Activated CD4-positive, alpha-beta memory T cell treated with anti-CD3 and anti-CD28 coated beads for 36 hours (primary cell): ENCODE results near the gene KCNE3. TPM values are rescaled to one million over a fixed set of nuclear protein-coding genes. Genes with fewer than 3 reads are reported as not detected.

Source experiments
- CTCF ChIA-PET: fragments of 350-600 bp; sonication (Branson Sonifier 250); formaldehyde crosslinking; loops from one replicate; lab custom pipeline; 2021; ENCODE audit warnings: antibody characterized with exemption, inconsistent platforms; lab: Charles Lee
- POLR2A ChIA-PET: fragments of 350-600 bp; sonication (Branson Sonifier 250); formaldehyde crosslinking; loops from one replicate; lab custom pipeline; 2021; ENCODE audit warnings: antibody characterized with exemption; lab: Charles Lee
- DNase-seq: peaks from one replicate; pipeline ENCODE4 v3.0.0-alpha.2; 2020
- H3K27ac Mint-ChIP-seq: one replicate; pipeline ENCODE4 v1.8.0; 2021; ENCODE audit warnings: mixed read lengths
- H3K27me3 Mint-ChIP-seq: one replicate; pipeline ENCODE4 v1.8.0; 2021; ENCODE audit warnings: mixed read lengths
- H3K36me3 Mint-ChIP-seq: one replicate; pipeline ENCODE4 v1.8.0; 2021; ENCODE audit warnings: mixed read lengths
- H3K4me1 Mint-ChIP-seq: one replicate; pipeline ENCODE4 v1.8.0; 2021; ENCODE audit warnings: low read depth, mixed read lengths
- H3K4me3 Mint-ChIP-seq: one replicate; pipeline ENCODE4 v1.8.0; 2021; ENCODE audit warnings: mild to moderate bottlenecking, mixed read lengths
- H3K9me3 Mint-ChIP-seq: one replicate; pipeline ENCODE4 v1.8.0; 2021; ENCODE audit warnings: mixed read lengths
- intact Hi-C: fragments of 100-400 bp; cut with micrococcal nuclease; formaldehyde crosslinking; loops from one replicate; pipeline ENCODE4 v1.15.1; 2023
- total RNA-seq, 2 experiments: library from RNA; stranded (reverse); gene quantifications; one replicate each; pipeline ENCODE4 v1.2.3, GENCODE V29; 2021

KCNE3 gene
- total RNA-seq, 2 experiments from 2014 or later: not detected

DNA sequence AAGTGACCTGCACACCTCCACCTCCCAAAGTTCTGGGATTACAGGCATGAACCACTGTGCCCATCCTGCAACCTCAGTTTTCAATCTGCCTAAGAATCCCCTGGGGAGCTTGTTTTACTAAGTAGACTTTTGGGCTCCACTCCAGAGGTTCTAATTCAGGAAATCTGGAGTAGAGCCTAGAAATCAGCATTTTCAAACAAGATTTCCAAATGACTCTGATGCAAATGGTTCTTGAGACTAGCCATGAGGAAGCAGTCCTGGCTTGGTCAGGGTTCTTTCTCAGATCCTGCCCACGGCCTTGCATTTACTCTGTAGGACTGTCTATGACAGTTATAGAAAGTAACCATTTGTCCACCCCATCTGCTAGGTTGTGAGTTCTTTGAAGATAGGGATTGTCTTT, 1.6 kb upstream of the KCNE3 start:
- POLR2A ChIA-PET: interaction anchor here (0.6 kb wide), 1 partner anchor 19 kb away, joined by 3 read pairs; no protein-coding TSS in a partner anchor
- H3K36me3 Mint-ChIP-seq: no peaks in the 10 kb centered on the region
- H3K27me3 Mint-ChIP-seq: peaks cover 38% of the 10 kb centered on the region
- intact Hi-C loops: no loop called here
- no peak for DNase-seq
- no peaks in the 10 kb centered on the region for H3K9me3 Mint-ChIP-seq
- H3K4me1 Mint-ChIP-seq: peaks cover 6% of the 10 kb centered on the region
- H3K4me3 Mint-ChIP-seq: no peak overlapping the region
- CTCF ChIA-PET: no interaction called here
- no peak overlapping the region for H3K27ac Mint-ChIP-seq

DNA sequence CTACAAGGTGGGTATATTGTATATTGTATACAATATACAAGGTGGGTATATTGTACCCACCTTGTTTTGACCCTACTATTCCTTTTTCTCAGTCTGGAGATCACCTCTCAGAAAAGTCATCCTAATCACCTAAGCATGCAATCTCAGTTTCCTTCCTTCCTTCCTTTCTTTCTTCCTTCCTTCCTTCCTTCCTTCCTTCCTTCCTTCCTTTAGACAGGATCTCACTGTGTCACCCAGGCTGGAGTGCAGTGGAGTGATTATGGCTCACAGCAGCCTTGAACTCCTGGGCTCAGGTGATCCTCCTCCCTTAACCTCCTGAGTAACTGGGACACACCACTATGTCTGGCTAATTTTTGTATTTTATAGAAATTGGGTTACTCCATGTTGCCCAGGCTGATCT, 1.2 kb upstream of the KCNE3 start:
- ChIA-PET POLR2A (interaction anchor here (0.6 kb wide), 1 partner anchor 19 kb away, joined by 3 read pairs; no protein-coding TSS in a partner anchor), CTCF (interaction anchor here (0.6 kb wide), 1 partner anchor 101 kb away, joined by 3 read pairs; no protein-coding TSS in a partner anchor)
- H3K27ac Mint-ChIP-seq: no peak overlapping the region
- peaks cover 38% of the 10 kb centered on the region for H3K27me3 Mint-ChIP-seq
- intact Hi-C loops: no loop called here
- no peaks in the 10 kb centered on the region for H3K36me3 Mint-ChIP-seq
- H3K4me3 Mint-ChIP-seq: no peak overlapping the region
- peaks cover 6% of the 10 kb centered on the region for H3K4me1 Mint-ChIP-seq
- H3K9me3 Mint-ChIP-seq: no peaks in the 10 kb centered on the region
- no peak for DNase-seq

DNA sequence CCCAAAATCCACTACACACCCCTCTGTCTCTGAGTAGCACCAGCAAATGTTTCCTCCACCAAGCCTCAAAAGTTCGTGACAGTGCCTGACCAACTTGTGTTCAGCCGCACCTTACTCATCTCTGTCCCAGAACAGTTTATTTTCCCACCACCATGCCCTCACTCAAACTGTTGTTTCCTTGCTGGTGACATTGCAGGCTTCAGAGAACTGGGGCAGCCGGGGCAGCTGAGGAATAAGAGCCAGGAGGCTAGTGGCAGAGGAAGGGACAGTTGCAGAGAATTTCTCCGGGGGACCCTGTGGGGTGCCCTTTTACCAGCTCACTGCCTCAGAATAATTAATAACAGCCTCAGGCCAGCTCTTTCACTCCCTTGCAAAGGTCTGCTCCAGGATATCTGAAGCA, 709 bp upstream of the KCNE3 start:
- Mint-ChIP-seq H3K4me3 (no peak overlapping the region), H3K27ac (no peak overlapping the region), H3K27me3 (peaks cover 38% of the 10 kb centered on the region), H3K4me1 (peaks cover 6% of the 10 kb centered on the region), H3K9me3 (no peaks in the 10 kb centered on the region), H3K36me3 (no peaks in the 10 kb centered on the region)
- CTCF ChIA-PET: interaction anchor here (0.6 kb wide), 1 partner anchor 101 kb away, joined by 3 read pairs; no protein-coding TSS in a partner anchor
- intact Hi-C loops: no loop called here
- POLR2A ChIA-PET: no interaction called here
- no peak for DNase-seq

DNA sequence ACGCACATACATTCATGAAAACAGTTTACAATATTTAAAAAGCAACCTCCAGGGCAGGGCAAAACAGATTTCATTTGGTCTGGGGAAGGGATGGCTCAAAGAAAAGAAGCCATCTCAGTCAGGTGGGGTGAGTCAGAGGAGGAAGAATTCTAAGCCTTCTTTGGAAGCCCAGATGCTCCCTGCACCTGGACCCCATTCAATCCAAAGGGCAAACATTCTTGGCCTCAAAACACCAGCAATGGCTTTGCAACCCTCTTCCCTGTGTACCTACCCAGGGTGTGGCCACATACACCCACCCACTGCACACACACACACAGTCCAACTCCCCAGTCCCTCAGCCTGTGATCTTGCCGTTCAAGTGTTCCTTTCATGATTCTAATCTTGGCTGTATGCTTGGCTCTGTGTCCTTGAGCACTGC, 2.0 kb downstream of the KCNE3 start:
- Mint-ChIP-seq H3K4me1 (peaks cover 6% of the 10 kb centered on the region), H3K36me3 (no peaks in the 10 kb centered on the region), H3K27ac (no peak overlapping the region), H3K4me3 (no peak overlapping the region), H3K9me3 (no peaks in the 10 kb centered on the region), H3K27me3 (peaks cover 32% of the 10 kb centered on the region)
- no peak for DNase-seq
- intact Hi-C loops: no loop called here
- POLR2A ChIA-PET: no interaction called here
- CTCF ChIA-PET: no interaction called here

DNA sequence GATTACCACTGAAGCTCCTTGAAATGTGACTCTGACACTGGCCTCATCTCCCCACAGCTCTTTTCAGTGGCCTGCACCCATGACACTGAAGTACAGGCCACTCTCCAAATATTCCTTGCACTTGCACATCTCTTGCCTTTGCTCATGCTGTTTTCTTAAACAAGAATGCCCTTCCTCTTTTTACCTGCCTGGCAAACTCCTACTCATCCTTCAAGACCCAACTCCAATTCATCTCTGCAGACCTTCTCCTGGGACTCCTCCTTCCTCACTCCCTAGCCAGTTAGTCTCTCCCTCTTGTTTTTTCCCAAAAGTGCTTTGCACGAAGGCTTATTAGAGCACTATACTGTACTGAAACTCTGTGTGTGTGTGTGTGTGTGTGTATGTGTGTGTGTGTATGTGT, 2.6 kb downstream of the KCNE3 start:
- POLR2A ChIA-PET: no interaction called here

DNA sequence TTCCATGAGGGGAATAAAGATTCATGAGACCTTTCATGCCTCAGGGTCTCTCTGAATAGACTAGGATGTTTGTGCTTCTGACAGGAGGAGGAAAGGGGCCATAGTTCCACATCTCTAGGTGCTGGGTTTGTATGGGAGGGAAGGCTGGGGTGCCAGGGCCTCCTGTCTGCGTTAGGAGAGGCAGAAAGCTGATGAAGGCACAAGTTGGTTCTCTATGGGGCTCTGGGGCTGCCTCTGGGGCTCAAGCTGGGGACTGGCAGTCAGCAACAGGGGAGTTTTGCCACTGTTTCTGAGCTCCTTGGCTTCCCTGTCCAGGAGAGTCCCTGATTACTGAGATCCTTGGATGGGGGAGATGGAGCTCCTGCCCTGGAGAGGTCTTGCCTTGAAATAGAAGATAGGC, 4.1 kb downstream of the KCNE3 start:
- CTCF ChIA-PET: interaction anchor here (2.4 to 3.2 kb wide), 2 partner anchors 10 to 13 kb away, joined by 13 to 16 read pairs; no protein-coding TSS in a partner anchor
- Mint-ChIP-seq H3K4me3 (no peak overlapping the region), H3K36me3 (no peaks in the 10 kb centered on the region), H3K27ac (no peak overlapping the region), H3K4me1 (peaks cover 6% of the 10 kb centered on the region), H3K27me3 (peaks cover 28% of the 10 kb centered on the region), H3K9me3 (no peaks in the 10 kb centered on the region)
- no peak for DNase-seq
- intact Hi-C loops: no loop called here
- POLR2A ChIA-PET: no interaction called here

More for the DNA sequence above, 2.6 kb downstream of the KCNE3 start:
- no peak overlapping the region for H3K27ac Mint-ChIP-seq
- intact Hi-C loops: no loop called here
- no peaks in the 10 kb centered on the region for H3K36me3 Mint-ChIP-seq
- CTCF ChIA-PET: interaction anchor here (1.0 to 3.2 kb wide), 2 partner anchors 15 to 104 kb away, joined by 3 to 16 read pairs; no protein-coding TSS in a partner anchor
- no peak overlapping the region for H3K4me3 Mint-ChIP-seq
- no peaks in the 10 kb centered on the region for H3K9me3 Mint-ChIP-seq
- H3K4me1 Mint-ChIP-seq: peaks cover 6% of the 10 kb centered on the region
- peaks cover 32% of the 10 kb centered on the region for H3K27me3 Mint-ChIP-seq
- no peak for DNase-seq

DNA sequence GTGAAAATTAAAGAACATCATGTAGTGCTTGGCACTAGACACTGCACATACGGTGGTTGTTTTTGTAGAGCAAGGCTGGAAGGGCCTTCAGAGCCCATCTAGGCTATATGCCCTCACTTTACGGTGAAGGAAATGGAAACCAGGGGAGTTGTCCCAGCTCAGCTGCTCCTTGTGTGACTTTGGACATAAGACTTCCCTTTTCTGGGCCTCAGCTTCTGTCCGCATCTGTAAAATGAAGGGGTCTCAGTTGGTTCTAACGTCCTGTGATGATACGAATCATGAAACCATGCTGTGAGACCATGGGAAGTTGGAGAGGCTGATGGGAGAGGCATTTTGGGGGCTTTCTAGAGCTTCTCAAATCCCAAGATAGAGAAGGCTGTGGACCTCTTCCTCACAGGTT, 4.7 kb downstream of the KCNE3 start:
- ChIA-PET POLR2A (no interaction called here), CTCF (interaction anchor here (2.4 to 3.2 kb wide), 2 partner anchors 9 to 13 kb away, joined by 13 to 16 read pairs; no protein-coding TSS in a partner anchor)
- H3K4me1 Mint-ChIP-seq: peaks cover 1% of the 10 kb centered on the region
- no peaks in the 10 kb centered on the region for H3K36me3 Mint-ChIP-seq
- H3K4me3 Mint-ChIP-seq: no peak overlapping the region
- H3K27me3 Mint-ChIP-seq: peaks cover 22% of the 10 kb centered on the region
- DNase-seq: no peak
- H3K9me3 Mint-ChIP-seq: no peaks in the 10 kb centered on the region
- intact Hi-C loops: no loop called here
- H3K27ac Mint-ChIP-seq: no peak overlapping the region

DNA sequence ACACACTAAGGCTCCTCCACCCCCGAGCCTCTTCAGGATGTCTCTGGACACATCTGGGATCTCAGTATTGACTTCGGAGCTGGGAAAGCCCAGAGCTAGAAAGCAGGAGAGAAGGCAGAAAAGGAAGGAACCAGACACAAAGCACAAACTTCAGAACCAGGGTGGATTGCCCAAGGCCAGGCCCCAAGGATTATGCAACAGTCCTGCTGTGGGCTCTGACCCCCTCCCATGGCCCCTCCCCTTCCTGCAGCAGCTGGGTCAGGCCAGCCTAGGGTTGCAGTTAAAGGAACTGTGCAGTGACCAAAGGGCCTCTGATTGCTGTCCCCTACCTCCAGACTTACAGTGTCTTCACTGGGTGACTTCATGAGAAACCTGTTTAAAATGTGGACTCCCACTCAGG, 5.3 kb downstream of the KCNE3 start:
- DNase-seq: no peak
- peaks cover 21% of the 10 kb centered on the region for H3K27me3 Mint-ChIP-seq
- POLR2A ChIA-PET: no interaction called here
- no peaks in the 10 kb centered on the region for H3K4me1 Mint-ChIP-seq
- CTCF ChIA-PET: interaction anchor here (2.4 to 3.2 kb wide), 2 partner anchors 9 to 12 kb away, joined by 13 to 16 read pairs; no protein-coding TSS in a partner anchor
- intact Hi-C loops: no loop called here
- H3K9me3 Mint-ChIP-seq: no peaks in the 10 kb centered on the region
- H3K4me3 Mint-ChIP-seq: no peak overlapping the region
- no peak overlapping the region for H3K27ac Mint-ChIP-seq
- H3K36me3 Mint-ChIP-seq: no peaks in the 10 kb centered on the region

DNA sequence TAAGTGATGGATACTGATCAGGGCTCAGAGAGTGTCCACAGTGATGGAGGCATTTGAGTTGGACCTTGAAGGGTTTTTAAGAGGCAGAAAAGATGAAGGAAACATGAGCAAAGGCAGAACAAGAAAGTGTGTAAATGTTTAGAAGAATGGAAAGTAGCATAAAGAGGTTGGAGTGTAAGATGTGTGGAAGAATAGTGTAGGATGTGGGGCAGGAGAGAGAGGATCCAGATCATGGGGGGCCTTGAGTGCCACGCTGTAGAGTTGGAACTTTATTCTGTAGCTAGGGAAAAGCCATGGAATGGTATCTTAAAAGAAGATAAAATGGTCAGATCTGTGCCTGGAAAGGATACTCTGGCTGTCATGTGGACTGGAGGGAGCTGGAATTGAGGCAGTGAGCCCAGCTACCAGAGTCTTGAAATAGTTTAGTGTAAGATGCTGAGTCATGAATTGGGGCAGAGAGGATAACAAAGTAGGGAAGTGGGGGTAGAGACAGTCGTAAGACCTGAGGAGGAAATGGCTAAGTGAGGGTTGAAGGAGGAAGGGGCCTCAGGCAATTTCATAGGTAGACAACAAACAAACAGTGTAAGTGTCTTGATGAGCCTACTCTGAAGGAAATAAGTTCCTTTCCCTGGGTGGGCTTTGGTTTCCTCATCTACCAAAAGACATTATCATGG, 6.7 kb downstream of the KCNE3 start:
- Mint-ChIP-seq H3K36me3 (no peaks in the 10 kb centered on the region), H3K9me3 (no peaks in the 10 kb centered on the region), H3K27me3 (peaks cover 7% of the 10 kb centered on the region), H3K4me3 (no peak overlapping the region), H3K27ac (no peak overlapping the region), H3K4me1 (no peaks in the 10 kb centered on the region)
- no peak for DNase-seq
- POLR2A ChIA-PET: no interaction called here
- CTCF ChIA-PET: no interaction called here
- intact Hi-C loops: no loop called here

DNA sequence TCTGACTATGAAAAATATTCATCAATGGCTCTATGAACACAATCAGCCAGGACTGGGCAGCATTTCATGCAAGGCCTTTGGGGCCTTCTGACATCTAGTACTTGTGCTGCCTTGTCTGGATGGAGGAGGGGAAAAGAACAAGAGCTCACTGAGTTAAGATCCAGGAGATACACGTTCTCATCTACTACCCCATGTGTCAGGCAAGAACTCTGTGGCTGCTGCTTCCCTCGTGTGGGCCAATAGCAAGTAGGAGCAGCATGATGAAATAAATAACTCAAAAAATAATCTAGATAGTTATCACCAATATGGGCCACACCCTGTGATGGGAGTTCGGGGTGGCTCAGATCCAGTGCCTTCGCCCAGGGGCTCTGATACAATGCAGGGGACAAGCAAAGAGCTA, 7.3 kb downstream of the KCNE3 start:
- Mint-ChIP-seq H3K36me3 (no peaks in the 10 kb centered on the region), H3K4me3 (no peak overlapping the region), H3K9me3 (no peaks in the 10 kb centered on the region), H3K27me3 (peaks cover 5% of the 10 kb centered on the region), H3K4me1 (no peaks in the 10 kb centered on the region), H3K27ac (no peak overlapping the region)
- no peak for DNase-seq
- ChIA-PET CTCF (no interaction called here), POLR2A (no interaction called here)
- intact Hi-C loops: no loop called here

DNA sequence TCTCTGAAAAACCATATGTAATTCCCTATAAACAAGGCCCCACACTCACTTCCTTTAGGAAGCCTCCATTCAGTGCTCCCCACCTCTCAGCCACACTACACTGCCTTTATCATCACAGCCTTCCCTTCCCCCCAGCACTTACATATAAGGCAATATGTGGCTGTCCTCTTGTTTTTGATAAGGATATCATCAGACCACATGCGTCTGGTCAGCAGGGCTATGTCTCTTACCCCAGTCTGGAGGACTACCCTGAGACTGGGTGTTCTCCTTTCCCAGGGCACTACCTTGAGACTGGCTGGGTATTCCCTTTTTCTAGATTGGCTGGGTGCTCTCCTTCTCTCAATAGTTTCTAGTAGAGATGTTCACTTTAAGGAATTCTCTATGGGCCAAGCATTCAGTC, 7.8 kb downstream of the KCNE3 start:
- Mint-ChIP-seq H3K9me3 (no peaks in the 10 kb centered on the region), H3K36me3 (no peaks in the 10 kb centered on the region), H3K27ac (no peak overlapping the region), H3K4me1 (no peaks in the 10 kb centered on the region), H3K4me3 (no peak overlapping the region), H3K27me3 (peaks cover 2% of the 10 kb centered on the region)
- CTCF ChIA-PET: no interaction called here
- DNase-seq: no peak
- intact Hi-C loops: no loop called here
- POLR2A ChIA-PET: no interaction called here

DNA sequence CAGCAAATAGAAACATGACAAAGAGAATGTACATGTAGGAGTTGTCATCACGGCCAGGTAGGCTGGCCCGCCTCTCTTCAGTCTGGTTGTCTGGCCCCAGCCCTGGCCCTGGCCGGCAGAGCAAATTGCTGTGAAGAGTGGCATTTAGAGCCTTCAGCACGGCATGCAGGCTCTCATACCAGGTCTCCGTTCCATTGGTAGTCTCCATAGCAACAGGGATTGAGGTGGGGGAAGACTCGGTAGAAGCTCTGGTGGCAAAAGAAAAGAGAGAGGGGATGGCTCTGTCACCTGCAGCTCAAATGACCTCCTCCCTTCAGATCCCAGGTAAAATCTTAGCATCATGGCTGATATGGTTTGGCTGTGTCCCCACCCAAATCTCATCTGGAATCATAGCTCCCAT, 10.0 kb downstream of the KCNE3 start:
- Mint-ChIP-seq H3K27ac (no peak overlapping the region), H3K27me3 (peaks cover 6% of the 10 kb centered on the region), H3K4me3 (no peak overlapping the region), H3K9me3 (no peaks in the 10 kb centered on the region), H3K4me1 (no peaks in the 10 kb centered on the region), H3K36me3 (no peaks in the 10 kb centered on the region)
- CTCF ChIA-PET: interaction anchor here (1.4 to 1.5 kb wide), 2 partner anchors 8 to 113 kb away, joined by 3 to 6 read pairs; no protein-coding TSS in a partner anchor
- intact Hi-C loops: no loop called here
- DNase-seq: no peak
- POLR2A ChIA-PET: no interaction called here
